SJSA1 (cell line): ENCODE data around the gene NPC1. TPM values are rescaled to one million over a fixed set of nuclear protein-coding genes. Genes with fewer than 3 reads are reported as not detected.
A peak's percentile ranks its signal among the peaks of the same experiment; 100 is the strongest.
"Not testable (repeated sequence)": the region's sequence is repeated elsewhere in the genome, so short reads cannot be mapped to it uniquely, and the experiment has no call there.

Source experiments
- DNase-seq, 2 experiments: peaks; one replicate each; pipeline ENCODE4 v3.0.0-alpha.2; 2015 to 2020; ENCODE audit warnings: low spot score in 2 of 2, low read depth in 1 of 2
- H3K27ac ChIP-seq: fragments of 250-450 bp; sonication (Bioruptor Pico); 2 replicates; pipeline ENCODE4 v1.5.1; 2020; ENCODE audit warnings: mild to moderate bottlenecking, moderate library complexity
- H3K27me3 ChIP-seq: fragments of 250-450 bp; sonication (Bioruptor Pico); replicated peaks from 2 replicates; pipeline ENCODE4 v1.5.1; 2020; ENCODE audit warnings: mild to moderate bottlenecking, moderate library complexity
- H3K36me3 ChIP-seq: fragments of 250-450 bp; sonication (Bioruptor Pico); 2 replicates; pipeline ENCODE4 v1.5.1; 2020; ENCODE audit warnings: mild to moderate bottlenecking
- H3K4me1 ChIP-seq: fragments of 250-450 bp; sonication (Bioruptor Pico); replicated peaks from 2 replicates; pipeline ENCODE4 v1.6.1; 2021; ENCODE audit warnings: mild to moderate bottlenecking
- H3K4me3 ChIP-seq: fragments of 250-450 bp; sonication (Bioruptor Pico); 2 replicates; pipeline ENCODE4 v1.5.1; 2020; ENCODE audit warnings: mild to moderate bottlenecking
- H3K9me3 ChIP-seq: fragments of 250-450 bp; sonication (Bioruptor Pico); replicated peaks from 2 replicates; pipeline ENCODE4 v1.5.1; 2020; ENCODE audit warnings: mild to moderate bottlenecking
- total RNA-seq: library from RNA; depleted of rRNA; stranded (reverse); fragments of >200 nt; shearing (Covaris generic); gene quantifications from 2 replicates; pipeline ENCODE4 v1.2.3, GENCODE V29; 2014

NPC1 gene
- total RNA-seq, 1 experiment from 2014 or later: 38.7 TPM

DNA sequence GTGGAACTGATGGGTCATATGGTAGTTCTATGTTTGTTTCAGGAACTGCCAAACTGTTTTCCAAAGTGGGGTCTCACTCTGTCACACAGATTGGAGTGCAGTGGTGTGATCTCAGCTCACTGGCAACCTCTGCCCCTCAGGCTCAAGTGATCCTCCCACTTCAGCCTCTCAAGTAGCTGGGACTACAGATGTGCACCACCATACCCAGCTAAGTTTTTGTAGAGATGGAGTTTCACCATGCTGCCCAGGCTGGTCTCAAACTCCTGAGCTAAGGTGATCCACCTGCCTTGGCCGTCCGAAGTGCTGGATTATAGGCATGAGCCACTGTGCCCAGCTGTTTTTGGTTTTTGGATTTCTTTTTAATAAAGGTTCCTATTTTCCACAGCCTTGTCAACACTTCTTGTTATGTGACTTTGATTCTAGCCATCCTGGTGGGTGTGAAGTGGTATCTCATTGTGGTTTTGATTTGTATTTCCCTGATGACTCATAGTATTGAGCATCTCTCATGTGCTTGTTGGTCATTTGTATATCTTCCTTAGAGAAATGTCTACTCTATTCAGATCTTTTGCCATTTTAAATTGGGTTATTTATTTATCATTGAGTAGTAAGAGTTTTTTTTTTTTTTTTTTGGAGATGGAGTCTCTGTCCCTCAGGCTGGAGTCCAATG is 22.8 kb downstream of the NPC1 start:
- Histone ChIP-seq H3K36me3 (peaks cover 76% of the 10 kb centered on the region), H3K9me3 (no peaks in the 10 kb centered on the region), H3K4me1 (peaks cover 7% of the 10 kb centered on the region; the same call in 1 of the 2 replicates), H3K4me3 (no peak overlapping the region), H3K27me3 (no peaks in the 10 kb centered on the region), H3K27ac (no peak overlapping the region)
- DNase-seq: peak in 1 of 2 experiments; percentile 42

DNA sequence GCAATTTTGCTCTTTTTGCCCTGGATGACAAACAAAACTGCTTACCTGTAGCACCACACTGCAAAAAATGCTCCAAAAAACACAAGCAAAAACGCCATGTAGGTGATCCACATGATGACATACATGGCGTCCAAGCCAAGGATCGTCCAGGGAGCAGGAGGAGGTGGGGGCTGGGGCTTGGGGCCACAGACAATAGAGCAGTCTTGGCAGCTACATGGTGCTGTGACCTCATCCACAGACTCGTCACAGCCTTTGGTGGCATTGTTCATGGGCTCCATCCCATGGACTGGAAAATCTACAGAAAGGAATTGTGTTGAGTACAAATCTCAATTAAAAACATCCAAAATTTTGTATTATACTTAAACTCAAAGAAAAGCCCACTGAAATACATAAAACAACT is 26.1 kb downstream of the NPC1 start:
- no peak overlapping the region for H3K27ac ChIP-seq
- no peaks in the 10 kb centered on the region for H3K9me3 ChIP-seq
- peaks cover 7% of the 10 kb centered on the region; the same call in 1 of the 2 replicates for H3K4me1 ChIP-seq
- no peak for DNase-seq
- H3K27me3 ChIP-seq: no peaks in the 10 kb centered on the region
- peaks cover 74% of the 10 kb centered on the region for H3K36me3 ChIP-seq
- no peak overlapping the region for H3K4me3 ChIP-seq

DNA sequence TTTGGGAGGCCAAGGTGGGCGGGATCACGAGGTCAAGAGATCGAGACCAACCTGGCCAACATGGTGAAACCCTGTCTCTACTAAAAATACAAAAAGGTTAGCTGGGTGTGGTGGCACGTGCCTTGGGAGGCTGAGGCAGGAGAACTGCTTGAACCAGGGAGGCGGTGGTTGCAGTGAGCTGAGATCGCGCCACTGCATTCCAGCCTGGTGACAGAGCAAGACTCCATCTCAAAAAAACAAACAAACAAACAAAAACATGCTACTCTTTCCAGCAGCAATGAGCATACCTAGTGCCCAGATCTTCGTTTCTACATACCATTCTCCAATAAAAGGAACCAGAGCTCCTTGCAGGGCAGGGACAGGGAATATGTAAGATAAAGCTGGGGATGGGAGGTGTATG is 28.8 kb downstream of the NPC1 start:
- H3K9me3 ChIP-seq, H3K27ac ChIP-seq, H3K27me3 ChIP-seq, H3K4me3 ChIP-seq, DNase-seq, H3K4me1 ChIP-seq: not testable (repeated sequence)
- peaks cover 79% of the 10 kb centered on the region for H3K36me3 ChIP-seq

DNA sequence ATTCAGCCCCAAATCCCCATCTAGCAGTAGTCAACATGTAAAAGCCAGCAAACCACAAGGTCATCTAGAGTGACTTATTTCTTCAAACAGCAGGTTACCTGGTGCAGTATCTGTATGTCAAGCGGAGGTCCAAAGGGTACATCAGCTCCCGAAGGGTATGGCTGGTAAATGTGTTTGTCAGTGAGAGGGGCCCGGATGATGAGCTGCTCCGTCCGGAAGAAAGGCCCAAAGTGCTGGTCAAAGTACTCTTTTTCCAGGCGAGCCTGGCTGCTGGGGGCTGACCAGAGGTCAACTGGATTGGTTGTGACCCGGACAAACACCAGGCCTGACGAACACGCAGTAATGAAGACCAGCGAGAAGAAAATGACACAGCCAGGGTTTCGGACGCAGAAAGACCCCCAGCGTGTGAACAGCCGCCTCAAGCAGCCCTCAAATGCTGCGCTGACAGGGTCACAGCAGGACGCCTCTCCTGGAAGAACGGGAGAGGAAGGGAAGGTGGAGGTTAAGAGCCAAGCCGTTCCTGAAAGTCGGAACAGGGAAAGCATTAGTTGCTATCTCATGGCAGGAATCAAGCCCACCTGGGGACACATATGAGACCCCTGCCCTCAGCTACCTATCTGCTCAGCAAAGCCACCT is 30.0 kb downstream of the NPC1 start:
- no peak overlapping the region for H3K27ac ChIP-seq
- H3K4me1 ChIP-seq: no peaks in the 10 kb centered on the region
- H3K27me3 ChIP-seq: no peaks in the 10 kb centered on the region
- peaks cover 78% of the 10 kb centered on the region for H3K36me3 ChIP-seq
- H3K9me3 ChIP-seq: no peaks in the 10 kb centered on the region
- DNase-seq: no peak
- H3K4me3 ChIP-seq: no peak overlapping the region

DNA sequence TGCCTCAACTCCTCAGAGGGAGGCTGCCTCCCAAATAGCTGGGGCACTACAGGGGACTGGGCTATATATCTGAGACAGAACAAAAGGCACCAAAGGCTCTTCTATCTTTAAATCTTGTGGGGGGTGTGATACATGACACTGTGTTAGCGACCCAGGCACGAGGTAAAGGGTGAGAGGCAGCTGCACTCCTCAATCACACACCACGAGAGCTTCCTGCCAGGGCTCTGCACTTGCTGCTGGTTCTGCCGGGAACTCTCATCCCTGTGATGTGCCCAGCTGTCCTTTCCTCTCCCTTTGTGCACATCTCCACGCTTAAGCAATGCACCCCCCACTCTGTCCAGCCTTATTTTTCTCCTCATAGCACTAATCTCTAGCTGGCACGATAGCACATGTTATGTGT is 32.4 kb downstream of the NPC1 start:
- no peaks in the 10 kb centered on the region for H3K9me3 ChIP-seq
- H3K36me3 ChIP-seq: peaks cover 75% of the 10 kb centered on the region
- no peaks in the 10 kb centered on the region for H3K27me3 ChIP-seq
- H3K4me3 ChIP-seq: no peak overlapping the region
- H3K4me1 ChIP-seq: no peaks in the 10 kb centered on the region
- no peak for DNase-seq
- no peak overlapping the region for H3K27ac ChIP-seq

GRCh38 chr18:23552505-23552904 is 33.8 kb downstream of the NPC1 start:
- no peaks in the 10 kb centered on the region for H3K9me3 ChIP-seq
- DNase-seq: no peak
- no peaks in the 10 kb centered on the region for H3K4me1 ChIP-seq
- H3K4me3 ChIP-seq: no peak overlapping the region
- H3K36me3 ChIP-seq: peaks cover 79% of the 10 kb centered on the region
- H3K27ac ChIP-seq: no peak overlapping the region
- H3K27me3 ChIP-seq: no peaks in the 10 kb centered on the region

DNA sequence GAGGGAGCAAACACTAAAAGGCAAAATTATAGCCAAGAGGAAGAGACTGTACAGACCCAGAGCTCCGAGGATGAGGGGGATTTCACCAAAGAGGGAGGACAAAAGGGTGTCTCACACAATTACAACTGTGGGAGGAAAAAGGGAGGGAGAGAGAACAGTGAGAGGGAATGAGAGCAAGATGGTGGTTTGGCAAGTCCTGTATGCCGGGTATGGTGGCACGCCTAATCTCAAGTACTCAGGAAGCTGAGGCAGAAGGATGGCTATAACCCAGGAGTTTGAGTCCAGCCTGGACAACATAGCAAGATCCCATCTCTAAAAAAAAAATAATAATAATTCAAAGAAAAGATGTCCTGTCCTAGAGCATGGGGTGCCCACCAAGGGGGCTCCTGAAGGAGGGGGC is 34.3 kb downstream of the NPC1 start:
- no peak for DNase-seq

GRCh38 chr18:23550898-23551297 is 35.4 kb downstream of the NPC1 start:
- H3K27ac ChIP-seq: no peak overlapping the region
- H3K36me3 ChIP-seq: peaks cover 76% of the 10 kb centered on the region
- no peaks in the 10 kb centered on the region for H3K27me3 ChIP-seq
- DNase-seq: no peak
- H3K4me3 ChIP-seq: no peak overlapping the region
- H3K4me1 ChIP-seq: no peaks in the 10 kb centered on the region
- no peaks in the 10 kb centered on the region for H3K9me3 ChIP-seq

More for the DNA sequence above, 34.3 kb downstream of the NPC1 start:
- no peaks in the 10 kb centered on the region for H3K9me3 ChIP-seq
- no peaks in the 10 kb centered on the region for H3K4me1 ChIP-seq
- no peak overlapping the region for H3K27ac ChIP-seq
- peaks cover 79% of the 10 kb centered on the region for H3K36me3 ChIP-seq
- no peak overlapping the region for H3K4me3 ChIP-seq
- H3K27me3 ChIP-seq: no peaks in the 10 kb centered on the region

GRCh38 chr18:23548719-23549118 is 37.6 kb downstream of the NPC1 start:
- no peak overlapping the region for H3K27ac ChIP-seq
- H3K27me3 ChIP-seq: no peaks in the 10 kb centered on the region
- peaks cover 72% of the 10 kb centered on the region for H3K36me3 ChIP-seq
- no peak for DNase-seq
- no peaks in the 10 kb centered on the region for H3K9me3 ChIP-seq
- H3K4me3 ChIP-seq: no peak overlapping the region
- H3K4me1 ChIP-seq: no peaks in the 10 kb centered on the region

- H3K36me3 ChIP-seq: peaks cover 71% of the 10 kb centered on the region
These were observed 38.0 kb downstream of the NPC1 start for GRCh38 chr18:23548275-23548674.

GRCh38 chr18:23547846-23548245 is 38.5 kb downstream of the NPC1 start:
- no peaks in the 10 kb centered on the region for H3K9me3 ChIP-seq
- DNase-seq: no peak
- H3K4me3 ChIP-seq: no peak overlapping the region
- no peaks in the 10 kb centered on the region for H3K27me3 ChIP-seq
- H3K27ac ChIP-seq: no peak overlapping the region
- peaks cover 69% of the 10 kb centered on the region for H3K36me3 ChIP-seq
- no peaks in the 10 kb centered on the region for H3K4me1 ChIP-seq

More at GRCh38 chr18:23548275-23548674, 38.0 kb downstream of the NPC1 start:
- no peaks in the 10 kb centered on the region for H3K27me3 ChIP-seq
- no peak for DNase-seq
- H3K27ac ChIP-seq: no peak overlapping the region
- no peaks in the 10 kb centered on the region for H3K4me1 ChIP-seq
- H3K4me3 ChIP-seq: no peak overlapping the region
- no peaks in the 10 kb centered on the region for H3K9me3 ChIP-seq

DNA sequence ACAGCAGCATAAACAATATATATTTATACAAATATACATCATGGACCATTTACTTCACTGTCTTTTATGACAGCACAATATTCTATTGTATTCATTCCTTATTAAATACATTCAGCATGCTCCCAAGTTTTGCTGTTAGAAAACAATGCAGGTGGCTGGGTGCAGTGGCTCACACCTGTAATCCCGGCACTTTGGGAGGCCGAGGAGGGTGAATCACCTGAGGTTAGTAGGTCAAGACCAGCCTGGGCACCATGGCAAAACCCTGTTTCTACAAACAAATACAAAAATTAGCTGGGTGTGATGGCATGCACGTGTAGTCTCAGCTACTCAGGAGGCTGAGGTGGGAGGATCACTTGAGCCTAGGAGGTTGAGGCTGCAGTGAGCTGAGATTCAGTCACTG is 39.0 kb downstream of the NPC1 start:
- H3K9me3 ChIP-seq: no peaks in the 10 kb centered on the region
- H3K27ac ChIP-seq: no peak overlapping the region
- H3K4me1 ChIP-seq: no peaks in the 10 kb centered on the region
- peaks cover 69% of the 10 kb centered on the region for H3K36me3 ChIP-seq
- DNase-seq: no peak
- no peaks in the 10 kb centered on the region for H3K27me3 ChIP-seq
- no peak overlapping the region for H3K4me3 ChIP-seq

DNA sequence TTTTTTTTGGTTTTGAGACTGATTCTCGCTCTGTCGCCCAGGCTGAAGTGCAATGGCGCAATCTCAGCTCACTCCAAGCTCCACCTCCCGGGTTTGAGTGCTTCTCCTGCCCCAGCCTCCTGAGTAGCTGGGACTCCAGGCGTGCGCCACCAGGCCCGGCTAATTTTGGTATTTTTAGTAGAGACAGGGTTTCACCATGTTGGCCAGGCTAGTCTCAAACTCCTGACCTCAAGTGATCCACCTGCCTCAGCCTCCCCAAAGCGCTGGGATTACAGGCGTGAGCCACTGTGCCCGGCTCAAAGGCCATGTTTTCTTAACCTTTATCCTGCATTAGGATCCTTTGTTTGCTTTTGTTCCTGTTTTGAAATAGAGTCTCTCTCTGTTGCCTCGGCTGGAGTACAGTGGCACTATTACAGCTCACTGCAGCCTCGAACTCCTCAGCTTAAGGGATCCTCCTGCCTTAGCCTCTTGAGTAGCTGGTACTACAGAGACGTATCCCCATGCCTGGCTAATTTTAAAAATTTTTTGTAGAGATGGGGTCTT is 41.0 kb downstream of the NPC1 start:
- no peak for DNase-seq
- peaks cover 75% of the 10 kb centered on the region for H3K36me3 ChIP-seq
- no peaks in the 10 kb centered on the region for H3K4me1 ChIP-seq
- H3K4me3 ChIP-seq: no peak overlapping the region
- no peaks in the 10 kb centered on the region for H3K27me3 ChIP-seq
- H3K9me3 ChIP-seq: no peaks in the 10 kb centered on the region
- no peak overlapping the region for H3K27ac ChIP-seq

- Histone ChIP-seq H3K27me3 (no peaks in the 10 kb centered on the region), H3K4me3 (no peak overlapping the region), H3K9me3 (no peaks in the 10 kb centered on the region), H3K36me3 (peaks cover 86% of the 10 kb centered on the region), H3K4me1 (no peaks in the 10 kb centered on the region), H3K27ac (no peak overlapping the region)
- no peak for DNase-seq
These were observed 43.8 kb downstream of the NPC1 start for GRCh38 chr18:23542461-23542860.
